Measurements from ENCODE around the gene SVBP.
A peak's percentile ranks its signal among the peaks of the same experiment; 100 is the strongest.

The SVBP gene, protein sequence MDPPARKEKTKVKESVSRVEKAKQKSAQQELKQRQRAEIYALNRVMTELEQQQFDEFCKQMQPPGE

DNA sequence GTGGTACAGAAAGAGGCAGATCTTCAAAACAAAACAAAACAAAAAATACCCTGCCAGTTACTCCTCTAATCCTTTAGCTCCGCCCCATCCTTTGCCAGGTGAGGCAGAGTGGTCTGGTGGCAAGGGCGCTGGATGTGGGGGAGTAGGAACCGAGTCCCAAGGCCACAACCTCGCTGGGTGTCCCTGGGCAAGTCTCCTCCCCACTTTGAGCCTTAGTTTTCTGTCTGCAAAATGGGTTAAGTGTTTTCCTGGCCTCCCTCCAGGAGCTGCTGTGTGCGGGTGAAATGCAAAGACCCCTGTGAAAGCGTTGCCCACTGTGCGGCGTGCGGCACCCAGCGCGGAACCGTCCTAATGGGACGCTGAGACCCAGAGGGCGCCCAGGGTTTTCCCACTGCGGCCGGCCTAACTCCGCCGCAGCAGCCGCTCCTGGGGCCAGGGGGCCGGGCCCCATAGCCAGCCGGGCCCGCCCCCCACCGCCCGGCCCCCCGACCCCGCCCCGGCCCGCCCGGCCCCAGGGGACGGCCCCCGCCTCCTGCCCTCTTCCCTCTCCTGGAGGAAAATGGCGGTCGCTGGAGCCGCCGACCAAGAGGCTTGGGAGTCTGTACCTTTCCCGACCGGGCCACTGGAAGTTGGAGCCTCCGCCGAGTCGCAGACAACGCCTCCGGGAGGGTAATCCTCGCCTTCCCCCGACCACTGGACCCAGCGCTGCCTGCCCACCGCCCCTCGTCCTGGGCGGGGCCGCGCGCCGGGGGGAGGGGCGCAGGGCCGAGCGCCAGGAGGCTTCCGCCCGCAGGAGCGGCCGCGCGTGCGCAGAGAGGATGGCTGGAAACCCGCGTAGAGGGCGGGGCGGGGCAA, at the start of gene SVBP, which contains the start of gene ERMAP:
Gene SVBP, minus strand, starts transcription at position 813 of the 855 bp plus-strand sequence. CDS start 853 bp downstream, outside the sequence.
Gene ERMAP, plus strand, starts transcription at position 538 of the 855 bp plus-strand sequence. CDS start 13,327 bp downstream, outside the sequence.
- TF ChIP-seq ISL1 (CRISPR knock-in tag; IDR thresholded peaks at IDR 0.05) (no peak), ESRRG (CRISPR knock-in tag; IDR thresholded peaks at IDR 0.05) (no peak), TOX (CRISPR knock-in tag; IDR thresholded peaks at IDR 0.05; ENCODE audit: borderline replicate concordance) (no peak), ZC3H10 (CRISPR knock-in tag; IDR thresholded peaks at IDR 0.05) (no peak), ARNTL (CRISPR knock-in tag; IDR thresholded peaks at IDR 0.05; ENCODE audit: borderline replicate concordance, low read depth) (no peak), RARB (CRISPR knock-in tag; IDR thresholded peaks at IDR 0.05) (no peak), CSDC2 (CRISPR knock-in tag; IDR thresholded peaks at IDR 0.05) (no peak), SNAI2 (CRISPR knock-in tag; IDR thresholded peaks at IDR 0.05) (no peak), OSR1 (CRISPR knock-in tag; IDR thresholded peaks at IDR 0.05) (no peak), GLIS3 (CRISPR knock-in tag; IDR thresholded peaks at IDR 0.05) (no peak), TCF4 (CRISPR knock-in tag; IDR thresholded peaks at IDR 0.05; ENCODE audit: borderline replicate concordance) (no peak), ZNF8 (CRISPR knock-in tag; IDR thresholded peaks at IDR 0.05) (no peak), PPARA (CRISPR knock-in tag; IDR thresholded peaks at IDR 0.05; ENCODE audit: borderline replicate concordance) (no peak), BACH2 (CRISPR knock-in tag; IDR thresholded peaks at IDR 0.05; ENCODE audit: borderline replicate concordance) (no peak), ZNF70 (CRISPR knock-in tag; IDR thresholded peaks at IDR 0.05) (no peak)
- TF ChIP-seq, protein P1, sequence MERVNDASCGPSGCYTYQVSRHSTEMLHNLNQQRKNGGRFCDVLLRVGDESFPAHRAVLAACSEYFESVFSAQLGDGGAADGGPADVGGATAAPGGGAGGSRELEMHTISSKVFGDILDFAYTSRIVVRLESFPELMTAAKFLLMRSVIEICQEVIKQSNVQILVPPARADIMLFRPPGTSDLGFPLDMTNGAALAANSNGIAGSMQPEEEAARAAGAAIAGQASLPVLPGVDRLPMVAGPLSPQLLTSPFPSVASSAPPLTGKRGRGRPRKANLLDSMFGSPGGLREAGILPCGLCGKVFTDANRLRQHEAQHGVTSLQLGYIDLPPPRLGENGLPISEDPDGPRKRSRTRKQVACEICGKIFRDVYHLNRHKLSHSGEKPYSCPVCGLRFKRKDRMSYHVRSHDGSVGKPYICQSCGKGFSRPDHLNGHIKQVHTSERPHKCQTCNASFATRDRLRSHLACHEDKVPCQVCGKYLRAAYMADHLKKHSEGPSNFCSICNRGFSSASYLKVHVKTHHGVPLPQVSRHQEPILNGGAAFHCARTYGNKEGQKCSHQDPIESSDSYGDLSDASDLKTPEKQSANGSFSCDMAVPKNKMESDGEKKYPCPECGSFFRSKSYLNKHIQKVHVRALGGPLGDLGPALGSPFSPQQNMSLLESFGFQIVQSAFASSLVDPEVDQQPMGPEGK (CRISPR knock-in tag; IDR thresholded peaks at IDR 0.05; ENCODE audit: borderline replicate concordance), result no peak
- TF ChIP-seq, protein P2, sequence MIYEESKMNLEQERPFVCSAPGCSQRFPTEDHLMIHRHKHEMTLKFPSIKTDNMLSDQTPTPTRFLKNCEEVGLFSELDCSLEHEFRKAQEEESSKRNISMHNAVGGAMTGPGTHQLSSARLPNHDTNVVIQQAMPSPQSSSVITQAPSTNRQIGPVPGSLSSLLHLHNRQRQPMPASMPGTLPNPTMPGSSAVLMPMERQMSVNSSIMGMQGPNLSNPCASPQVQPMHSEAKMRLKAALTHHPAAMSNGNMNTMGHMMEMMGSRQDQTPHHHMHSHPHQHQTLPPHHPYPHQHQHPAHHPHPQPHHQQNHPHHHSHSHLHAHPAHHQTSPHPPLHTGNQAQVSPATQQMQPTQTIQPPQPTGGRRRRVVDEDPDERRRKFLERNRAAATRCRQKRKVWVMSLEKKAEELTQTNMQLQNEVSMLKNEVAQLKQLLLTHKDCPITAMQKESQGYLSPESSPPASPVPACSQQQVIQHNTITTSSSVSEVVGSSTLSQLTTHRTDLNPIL (CRISPR knock-in tag; IDR thresholded peaks at IDR 0.05; ENCODE audit: low read depth), result no peak
- TF ChIP-seq, protein P3, sequence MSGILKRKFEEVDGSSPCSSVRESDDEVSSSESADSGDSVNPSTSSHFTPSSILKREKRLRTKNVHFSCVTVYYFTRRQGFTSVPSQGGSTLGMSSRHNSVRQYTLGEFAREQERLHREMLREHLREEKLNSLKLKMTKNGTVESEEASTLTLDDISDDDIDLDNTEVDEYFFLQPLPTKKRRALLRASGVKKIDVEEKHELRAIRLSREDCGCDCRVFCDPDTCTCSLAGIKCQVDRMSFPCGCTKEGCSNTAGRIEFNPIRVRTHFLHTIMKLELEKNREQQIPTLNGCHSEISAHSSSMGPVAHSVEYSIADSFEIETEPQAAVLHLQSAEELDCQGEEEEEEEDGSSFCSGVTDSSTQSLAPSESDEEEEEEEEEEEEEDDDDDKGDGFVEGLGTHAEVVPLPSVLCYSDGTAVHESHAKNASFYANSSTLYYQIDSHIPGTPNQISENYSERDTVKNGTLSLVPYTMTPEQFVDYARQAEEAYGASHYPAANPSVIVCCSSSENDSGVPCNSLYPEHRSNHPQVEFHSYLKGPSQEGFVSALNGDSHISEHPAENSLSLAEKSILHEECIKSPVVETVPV (CRISPR knock-in tag; IDR thresholded peaks at IDR 0.05), result no peak
- TF ChIP-seq, protein P4, sequence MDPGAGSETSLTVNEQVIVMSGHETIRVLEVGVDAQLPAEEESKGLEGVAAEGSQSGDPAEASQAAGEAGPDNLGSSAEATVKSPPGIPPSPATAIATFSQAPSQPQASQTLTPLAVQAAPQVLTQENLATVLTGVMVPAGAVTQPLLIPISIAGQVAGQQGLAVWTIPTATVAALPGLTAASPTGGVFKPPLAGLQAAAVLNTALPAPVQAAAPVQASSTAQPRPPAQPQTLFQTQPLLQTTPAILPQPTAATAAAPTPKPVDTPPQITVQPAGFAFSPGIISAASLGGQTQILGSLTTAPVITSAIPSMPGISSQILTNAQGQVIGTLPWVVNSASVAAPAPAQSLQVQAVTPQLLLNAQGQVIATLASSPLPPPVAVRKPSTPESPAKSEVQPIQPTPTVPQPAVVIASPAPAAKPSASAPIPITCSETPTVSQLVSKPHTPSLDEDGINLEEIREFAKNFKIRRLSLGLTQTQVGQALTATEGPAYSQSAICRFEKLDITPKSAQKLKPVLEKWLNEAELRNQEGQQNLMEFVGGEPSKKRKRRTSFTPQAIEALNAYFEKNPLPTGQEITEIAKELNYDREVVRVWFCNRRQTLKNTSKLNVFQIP (CRISPR knock-in tag; IDR thresholded peaks at IDR 0.05; ENCODE audit: borderline replicate concordance, low read depth), result no peak
- ATAC-seq, result peak; percentile 93

DNA sequence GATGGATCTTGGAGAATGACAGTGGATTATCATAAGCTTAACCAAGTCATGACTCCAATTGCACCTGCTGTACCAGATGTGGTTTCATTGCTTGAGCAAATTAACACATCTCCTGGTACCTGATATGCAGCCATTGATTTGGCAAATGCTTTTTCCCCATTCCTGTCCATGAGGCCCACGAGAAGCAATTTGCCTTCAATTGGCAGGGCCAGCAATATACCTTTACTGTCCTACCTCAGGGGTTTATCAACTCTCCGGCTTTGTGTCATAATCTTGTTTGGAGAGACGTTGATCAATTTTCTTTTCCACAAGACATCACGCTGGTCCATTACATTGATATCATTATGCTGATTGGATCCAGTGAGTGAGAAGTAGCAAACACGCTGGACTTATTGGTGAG, 49.4 kb upstream of the SVBP start:
- no peak for ATAC-seq
- no peak for TF ChIP-seq OSR1 (CRISPR knock-in tag; IDR thresholded peaks at IDR 0.05)
- no peak for TF ChIP-seq SNAI2 (CRISPR knock-in tag; IDR thresholded peaks at IDR 0.05)
- no peak for TF ChIP-seq ZNF565 (CRISPR knock-in tag; conservative IDR thresholded peaks at IDR 0.05; ENCODE audit: low read depth)
- no peak for TF ChIP-seq ZC3H10 (CRISPR knock-in tag; IDR thresholded peaks at IDR 0.05)
- no peak for TF ChIP-seq TOX (CRISPR knock-in tag; IDR thresholded peaks at IDR 0.05; ENCODE audit: borderline replicate concordance)
- no peak for TF ChIP-seq GLIS3 (CRISPR knock-in tag; IDR thresholded peaks at IDR 0.05)
- TF ChIP-seq ZFP30 (CRISPR knock-in tag; IDR thresholded peaks at IDR 0.05), result no peak
- TF ChIP-seq, protein P1 (CRISPR knock-in tag; IDR thresholded peaks at IDR 0.05; ENCODE audit: borderline replicate concordance), result no peak
- TF ChIP-seq, protein P2 (CRISPR knock-in tag; IDR thresholded peaks at IDR 0.05; ENCODE audit: low read depth), result no peak
- TF ChIP-seq RARB (CRISPR knock-in tag; IDR thresholded peaks at IDR 0.05), result no peak
- no peak for TF ChIP-seq TCF4 (CRISPR knock-in tag; IDR thresholded peaks at IDR 0.05; ENCODE audit: borderline replicate concordance)
- TF ChIP-seq, protein P3 (CRISPR knock-in tag; IDR thresholded peaks at IDR 0.05), result no peak
- no peak for TF ChIP-seq ISL1 (CRISPR knock-in tag; IDR thresholded peaks at IDR 0.05)
- no peak for TF ChIP-seq ESRRG (CRISPR knock-in tag; IDR thresholded peaks at IDR 0.05)
- TF ChIP-seq BACH2 (CRISPR knock-in tag; IDR thresholded peaks at IDR 0.05; ENCODE audit: borderline replicate concordance), result no peak
- TF ChIP-seq, protein P5, sequence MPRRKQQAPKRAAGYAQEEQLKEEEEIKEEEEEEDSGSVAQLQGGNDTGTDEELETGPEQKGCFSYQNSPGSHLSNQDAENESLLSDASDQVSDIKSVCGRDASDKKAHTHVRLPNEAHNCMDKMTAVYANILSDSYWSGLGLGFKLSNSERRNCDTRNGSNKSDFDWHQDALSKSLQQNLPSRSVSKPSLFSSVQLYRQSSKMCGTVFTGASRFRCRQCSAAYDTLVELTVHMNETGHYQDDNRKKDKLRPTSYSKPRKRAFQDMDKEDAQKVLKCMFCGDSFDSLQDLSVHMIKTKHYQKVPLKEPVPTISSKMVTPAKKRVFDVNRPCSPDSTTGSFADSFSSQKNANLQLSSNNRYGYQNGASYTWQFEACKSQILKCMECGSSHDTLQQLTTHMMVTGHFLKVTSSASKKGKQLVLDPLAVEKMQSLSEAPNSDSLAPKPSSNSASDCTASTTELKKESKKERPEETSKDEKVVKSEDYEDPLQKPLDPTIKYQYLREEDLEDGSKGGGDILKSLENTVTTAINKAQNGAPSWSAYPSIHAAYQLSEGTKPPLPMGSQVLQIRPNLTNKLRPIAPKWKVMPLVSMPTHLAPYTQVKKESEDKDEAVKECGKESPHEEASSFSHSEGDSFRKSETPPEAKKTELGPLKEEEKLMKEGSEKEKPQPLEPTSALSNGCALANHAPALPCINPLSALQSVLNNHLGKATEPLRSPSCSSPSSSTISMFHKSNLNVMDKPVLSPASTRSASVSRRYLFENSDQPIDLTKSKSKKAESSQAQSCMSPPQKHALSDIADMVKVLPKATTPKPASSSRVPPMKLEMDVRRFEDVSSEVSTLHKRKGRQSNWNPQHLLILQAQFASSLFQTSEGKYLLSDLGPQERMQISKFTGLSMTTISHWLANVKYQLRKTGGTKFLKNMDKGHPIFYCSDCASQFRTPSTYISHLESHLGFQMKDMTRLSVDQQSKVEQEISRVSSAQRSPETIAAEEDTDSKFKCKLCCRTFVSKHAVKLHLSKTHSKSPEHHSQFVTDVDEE (CRISPR knock-in tag; IDR thresholded peaks at IDR 0.05), result no peak
